ENCODE data around the gene SERTAD4. TPM values are rescaled to one million over a fixed set of nuclear protein-coding genes. Genes with fewer than 3 reads are reported as not detected.

The SERTAD4 gene
- total RNA-seq (2022; extraction: Qiagen RNA extraction): 0.28 to 1.1 TPM (median 0.69 TPM) in 5 replicates

GRCh38 chr1:210232511-210233215 lies at the start of gene SERTAD4:
TSS of gene SERTAD4 (plus strand) at chr1:210232796. CDS start at chr1:210237961, 5,165 bp downstream.

Other genes starting within 250 kb of the SERTAD4 start
- 1.5 to 2.2 TPM (median 1.8 TPM) in 5 replicates for gene HHAT, start 96.1 kb downstream of the SERTAD4 start, total RNA-seq (2022; extraction: Qiagen RNA extraction)